Chondrocyte (in vitro differentiated cells): ENCODE results near the gene OR4E2. TPM values are rescaled to one million over a fixed set of nuclear protein-coding genes. Genes with fewer than 3 reads are reported as not detected.
"Not testable (repeated sequence)": the region's sequence is repeated elsewhere in the genome, so short reads cannot be mapped to it uniquely, and the experiment has no call there.

Experiments
- DNase-seq: peaks from one replicate; pipeline ENCODE4 v3.0.0; 2021; ENCODE audit warnings: mixed read lengths, low spot score
- H3K27ac Mint-ChIP-seq: one replicate; pipeline ENCODE4 v1.8.0; 2021; ENCODE audit warnings: mild to moderate bottlenecking, moderate library complexity, mixed read lengths; ENCODE audit not compliant: unreplicated experiment
- H3K27me3 Mint-ChIP-seq: 2 replicates; pipeline ENCODE4 v1.8.0; 2021; ENCODE audit warnings: low read depth, mixed read lengths
- H3K36me3 Mint-ChIP-seq: 2 replicates; pipeline ENCODE4 v1.8.0; 2021; ENCODE audit warnings: low read depth, mixed read lengths
- H3K4me1 Mint-ChIP-seq: 2 replicates; pipeline ENCODE4 v1.8.0; 2021; ENCODE audit warnings: low read depth, mild to moderate bottlenecking, mixed read lengths
- H3K4me3 Mint-ChIP-seq: one replicate; pipeline ENCODE4 v1.8.0; 2021; ENCODE audit warnings: mild to moderate bottlenecking, moderate library complexity, mixed read lengths; ENCODE audit not compliant: unreplicated experiment
- H3K9me3 Mint-ChIP-seq: 2 replicates; pipeline ENCODE4 v1.8.0; 2021; ENCODE audit warnings: low read depth, mixed read lengths
- CTCF ChIP-seq: fragments of 200-600 bp; sonication (generic); IDR thresholded peaks from 2 replicates; pipeline ENCODE4 v1.5.0; 2021; ENCODE audit warnings: antibody characterized with exemption, mild to moderate bottlenecking, moderate library complexity
- long read RNA-seq: library from polyadenylated mRNA; stranded (forward); transcript quantifications from one replicate; pipeline ENCODE4 v2.0.0, GENCODE V29; 2021
- total RNA-seq: library from RNA; stranded (reverse); gene quantifications from 3 replicates; pipeline ENCODE4 v1.2.1, GENCODE V29; 2021

The OR4E2 gene
- total RNA-seq, result not detected in 3 replicates
- long read RNA-seq, result 0 reads

- no peaks in the 10 kb centered on the region for H3K36me3 Mint-ChIP-seq
- no peak for DNase-seq
- no peaks in the 10 kb centered on the region for H3K4me1 Mint-ChIP-seq
- no peak within 1 kb of the TSS for H3K27ac Mint-ChIP-seq
- TF ChIP-seq CTCF, result no peak
- no peaks in the 10 kb centered on the region for H3K9me3 Mint-ChIP-seq
- no peak within 1 kb of the TSS for H3K4me3 Mint-ChIP-seq
- H3K27me3 Mint-ChIP-seq, result peaks cover 10% of the 10 kb centered on the region
These were observed at the start of gene OR4E2 for GRCh38 chr14:21653331-21653885. OR4E2 (plus strand) TSS chr14:21653835; CDS start chr14:21665083, 11,248 bp downstream.

GRCh38 chr14:21612324-21612723, 41.3 kb upstream of the OR4E2 start:
- no peak overlapping the region for H3K27ac Mint-ChIP-seq
- DNase-seq, result no peak
- no peak for TF ChIP-seq CTCF
- H3K4me3 Mint-ChIP-seq, result no peak overlapping the region
- H3K27me3 Mint-ChIP-seq, result peaks cover 16% of the 10 kb centered on the region
- peaks cover 6% of the 10 kb centered on the region for H3K9me3 Mint-ChIP-seq
- H3K4me1 Mint-ChIP-seq, result no peaks in the 10 kb centered on the region
- H3K36me3 Mint-ChIP-seq, result no peaks in the 10 kb centered on the region

- peaks cover 10% of the 10 kb centered on the region for H3K27me3 Mint-ChIP-seq
- DNase-seq, result no peak
- no peaks in the 10 kb centered on the region for H3K4me1 Mint-ChIP-seq
- no peak overlapping the region for H3K4me3 Mint-ChIP-seq
- no peak for TF ChIP-seq CTCF
- H3K27ac Mint-ChIP-seq, result no peak overlapping the region
- H3K9me3 Mint-ChIP-seq, result peaks cover 6% of the 10 kb centered on the region
- no peaks in the 10 kb centered on the region for H3K36me3 Mint-ChIP-seq
These were observed 39.4 kb upstream of the OR4E2 start for GRCh38 chr14:21614240-21614639.

- Mint-ChIP-seq H3K36me3 (no peaks in the 10 kb centered on the region), H3K9me3 (peaks cover 9% of the 10 kb centered on the region), H3K4me3 (no peak overlapping the region), H3K27ac (no peak overlapping the region), H3K4me1 (no peaks in the 10 kb centered on the region), H3K27me3 (peaks cover 7% of the 10 kb centered on the region)
- no peak for DNase-seq
- no peak for TF ChIP-seq CTCF
These were observed 36.0 kb upstream of the OR4E2 start for GRCh38 chr14:21617614-21618013.

GRCh38 chr14:21626491-21627230, 27.0 kb upstream of the OR4E2 start:
- DNase-seq, result no peak
- Mint-ChIP-seq H3K4me1 (no peaks in the 10 kb centered on the region), H3K27ac (no peak overlapping the region), H3K36me3 (no peaks in the 10 kb centered on the region), H3K27me3 (peaks cover 9% of the 10 kb centered on the region), H3K9me3 (no peaks in the 10 kb centered on the region), H3K4me3 (no peak overlapping the region)
- TF ChIP-seq CTCF, result no peak

GRCh38 chr14:21630503-21630902, 23.1 kb upstream of the OR4E2 start:
- not testable (repeated sequence) for H3K9me3 Mint-ChIP-seq, H3K4me3 Mint-ChIP-seq, H3K27ac Mint-ChIP-seq, H3K4me1 Mint-ChIP-seq, DNase-seq, H3K36me3 Mint-ChIP-seq
- H3K27me3 Mint-ChIP-seq, result peaks cover 16% of the 10 kb centered on the region
